Thyroid gland (tissue), 4 donors: ENCODE measurements around the gene RBM28. TPM values are rescaled to one million over a fixed set of nuclear protein-coding genes. Genes with fewer than 3 reads are reported as not detected.

Source experiments
- DNase-seq, 2 donors: peaks; one replicate each; pipeline ENCODE4 v3.0.0-alpha.2; 2019
- H3K27ac ChIP-seq, 3 donors: fragments of 200-600 bp; sonication (generic); 1 replicate in 2 of 3; 2 replicates in 1 of 3; pipeline ENCODE4 v1.5.1; 2016 to 2019; ENCODE audit warnings: mild to moderate bottlenecking in 1 of 3, moderate library complexity in 1 of 3
- H3K27me3 ChIP-seq: fragments of 200-600 bp; sonication (generic); one replicate; pipeline ENCODE4 v1.5.1; 2019
- H3K36me3 ChIP-seq, 2 donors: fragments of 200-600 bp; sonication (generic); one replicate each; pipeline ENCODE4 v1.5.1; 2016 to 2019
- H3K4me1 ChIP-seq, 2 donors: fragments of 200-600 bp; sonication (generic); one replicate each; pipeline ENCODE4 v1.5.1; 2017 to 2019
- H3K4me3 ChIP-seq, 3 donors: fragments of 200-600 bp; sonication (generic); replicated peaks in 1 of 3; 1 replicate in 2 of 3; 2 replicates in 1 of 3; pipeline ENCODE4 v1.5.1; 2016; ENCODE audit warnings: mild to moderate bottlenecking in 1 of 3
- H3K9me3 ChIP-seq: fragments of 200-600 bp; sonication (generic); one replicate; pipeline ENCODE4 v1.5.1; 2017
- POLR2A ChIP-seq, 2 donors: fragments of 450-650 bp; IDR thresholded peaks; one replicate each; pipeline ENCODE4 v1.6.1; 2017; ENCODE audit warnings: antibody characterized with exemption in 2 of 2, mild to moderate bottlenecking in 2 of 2, moderate library complexity in 1 of 2
- WGBS, 2 donors: methylation state at CpG; one replicate each; pipeline ENCODE4 v1.1.5; 2017; 5-methylcytosine and 5-hydroxymethylcytosine counted together
- intact Hi-C: fragments of 100-400 bp; cut with DNase I; formaldehyde crosslinking; loops from one replicate; pipeline ENCODE4 v1.15.1; 2023
- total RNA-seq, 4 donors: library from RNA; depleted of rRNA; stranded (reverse); fragments of >200 nt; gene quantifications; one replicate each; pipeline ENCODE4 v1.2.3, GENCODE V29; 2016
- TF ChIP-seq, protein P1 (sequence below), 6 experiments: fragments of 200-600 bp in 3 of 6; fragments of 450-650 bp in 3 of 6; sonication (generic) in 3 of 6; IDR thresholded peaks; one replicate each; pipeline ENCODE4 v1.5.1; 2016 to 2019; ENCODE audit warnings: antibody characterized with exemption in 6 of 6, mild to moderate bottlenecking in 2 of 6, inconsistent platforms in 1 of 6, moderate library complexity in 1 of 6

RBM28 gene, protein sequence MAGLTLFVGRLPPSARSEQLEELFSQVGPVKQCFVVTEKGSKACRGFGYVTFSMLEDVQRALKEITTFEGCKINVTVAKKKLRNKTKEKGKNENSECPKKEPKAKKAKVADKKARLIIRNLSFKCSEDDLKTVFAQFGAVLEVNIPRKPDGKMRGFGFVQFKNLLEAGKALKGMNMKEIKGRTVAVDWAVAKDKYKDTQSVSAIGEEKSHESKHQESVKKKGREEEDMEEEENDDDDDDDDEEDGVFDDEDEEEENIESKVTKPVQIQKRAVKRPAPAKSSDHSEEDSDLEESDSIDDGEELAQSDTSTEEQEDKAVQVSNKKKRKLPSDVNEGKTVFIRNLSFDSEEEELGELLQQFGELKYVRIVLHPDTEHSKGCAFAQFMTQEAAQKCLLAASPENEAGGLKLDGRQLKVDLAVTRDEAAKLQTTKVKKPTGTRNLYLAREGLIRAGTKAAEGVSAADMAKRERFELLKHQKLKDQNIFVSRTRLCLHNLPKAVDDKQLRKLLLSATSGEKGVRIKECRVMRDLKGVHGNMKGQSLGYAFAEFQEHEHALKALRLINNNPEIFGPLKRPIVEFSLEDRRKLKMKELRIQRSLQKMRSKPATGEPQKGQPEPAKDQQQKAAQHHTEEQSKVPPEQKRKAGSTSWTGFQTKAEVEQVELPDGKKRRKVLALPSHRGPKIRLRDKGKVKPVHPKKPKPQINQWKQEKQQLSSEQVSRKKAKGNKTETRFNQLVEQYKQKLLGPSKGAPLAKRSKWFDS
- 10 to 100 TPM; 19.1 to 36.9 (median 27.7) TPM for total RNA-seq

DNA sequence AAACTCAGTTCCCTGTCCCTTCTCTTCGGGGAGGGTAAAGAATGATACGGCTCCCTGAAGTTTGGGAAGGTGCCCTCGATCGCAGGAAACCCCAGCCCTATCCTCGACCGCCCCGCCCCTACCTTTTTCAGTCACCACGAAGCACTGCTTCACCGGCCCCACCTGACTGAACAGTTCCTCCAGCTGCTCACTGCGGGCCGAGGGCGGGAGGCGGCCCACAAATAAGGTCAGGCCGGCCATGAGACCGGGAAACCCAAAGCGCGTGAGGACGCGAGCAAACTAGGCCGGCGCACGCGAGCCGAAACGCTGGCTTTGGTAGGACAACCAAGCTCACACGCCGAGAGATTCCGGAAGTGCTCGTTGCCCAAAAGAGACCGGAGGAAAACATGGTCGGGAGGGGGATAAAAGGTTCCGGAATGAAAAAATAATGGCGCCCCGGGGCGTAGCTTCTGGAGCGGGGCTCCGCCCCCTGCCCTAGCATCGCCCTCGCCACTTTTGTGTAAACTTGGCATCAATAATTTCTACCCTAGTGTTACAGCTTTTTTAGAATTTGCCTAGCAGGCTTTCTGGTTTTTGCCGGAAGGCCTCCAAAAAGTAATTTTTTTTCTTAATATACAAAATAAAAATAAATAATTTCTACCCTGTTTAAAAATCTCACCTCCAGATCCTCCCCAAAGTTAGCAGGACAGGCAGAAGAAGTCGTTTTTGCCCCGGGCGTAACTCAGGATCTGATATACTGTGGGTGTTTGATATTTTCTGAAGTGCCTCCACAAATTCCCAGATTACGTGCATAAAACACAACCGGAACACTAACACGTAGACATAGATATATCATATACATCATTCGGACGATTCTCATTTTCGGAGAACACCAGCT, at the start of gene RBM28:
Gene RBM28 (minus strand): TSS at position 355 of the 877 bp plus-strand sequence. CDS start 115 bp downstream, at position 240.
- intact Hi-C loops, result no loop called here
- Histone ChIP-seq H3K4me1 (peaks cover 15 to 18% of the 10 kb centered on the region in 2 donors), H3K36me3 (peaks cover 3 to 4% of the 10 kb centered on the region in 2 donors), H3K9me3 (no peaks in the 10 kb centered on the region), H3K4me3 (peak within 1 kb of the TSS; percentile 24 to 87 (median 72)), H3K27ac (peak within 1 kb of the TSS in 2 of 3 donors; percentile 49 to 76), H3K27me3 (no peaks in the 10 kb centered on the region)
- peak; percentile 84 to 87 for DNase-seq
- 14% methylated on average over 46 to 49 of the region's 49 CpGs for WGBS, 2 donors
- TF ChIP-seq, protein P1, sequence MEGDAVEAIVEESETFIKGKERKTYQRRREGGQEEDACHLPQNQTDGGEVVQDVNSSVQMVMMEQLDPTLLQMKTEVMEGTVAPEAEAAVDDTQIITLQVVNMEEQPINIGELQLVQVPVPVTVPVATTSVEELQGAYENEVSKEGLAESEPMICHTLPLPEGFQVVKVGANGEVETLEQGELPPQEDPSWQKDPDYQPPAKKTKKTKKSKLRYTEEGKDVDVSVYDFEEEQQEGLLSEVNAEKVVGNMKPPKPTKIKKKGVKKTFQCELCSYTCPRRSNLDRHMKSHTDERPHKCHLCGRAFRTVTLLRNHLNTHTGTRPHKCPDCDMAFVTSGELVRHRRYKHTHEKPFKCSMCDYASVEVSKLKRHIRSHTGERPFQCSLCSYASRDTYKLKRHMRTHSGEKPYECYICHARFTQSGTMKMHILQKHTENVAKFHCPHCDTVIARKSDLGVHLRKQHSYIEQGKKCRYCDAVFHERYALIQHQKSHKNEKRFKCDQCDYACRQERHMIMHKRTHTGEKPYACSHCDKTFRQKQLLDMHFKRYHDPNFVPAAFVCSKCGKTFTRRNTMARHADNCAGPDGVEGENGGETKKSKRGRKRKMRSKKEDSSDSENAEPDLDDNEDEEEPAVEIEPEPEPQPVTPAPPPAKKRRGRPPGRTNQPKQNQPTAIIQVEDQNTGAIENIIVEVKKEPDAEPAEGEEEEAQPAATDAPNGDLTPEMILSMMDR (IDR thresholded peaks at IDR 0.05), result peak in 2 of 6 experiments; percentile 1 to 19
- peak in 1 of 2 donors; percentile 62 for TF ChIP-seq POLR2A (IDR thresholded peaks at IDR 0.05)

DNA sequence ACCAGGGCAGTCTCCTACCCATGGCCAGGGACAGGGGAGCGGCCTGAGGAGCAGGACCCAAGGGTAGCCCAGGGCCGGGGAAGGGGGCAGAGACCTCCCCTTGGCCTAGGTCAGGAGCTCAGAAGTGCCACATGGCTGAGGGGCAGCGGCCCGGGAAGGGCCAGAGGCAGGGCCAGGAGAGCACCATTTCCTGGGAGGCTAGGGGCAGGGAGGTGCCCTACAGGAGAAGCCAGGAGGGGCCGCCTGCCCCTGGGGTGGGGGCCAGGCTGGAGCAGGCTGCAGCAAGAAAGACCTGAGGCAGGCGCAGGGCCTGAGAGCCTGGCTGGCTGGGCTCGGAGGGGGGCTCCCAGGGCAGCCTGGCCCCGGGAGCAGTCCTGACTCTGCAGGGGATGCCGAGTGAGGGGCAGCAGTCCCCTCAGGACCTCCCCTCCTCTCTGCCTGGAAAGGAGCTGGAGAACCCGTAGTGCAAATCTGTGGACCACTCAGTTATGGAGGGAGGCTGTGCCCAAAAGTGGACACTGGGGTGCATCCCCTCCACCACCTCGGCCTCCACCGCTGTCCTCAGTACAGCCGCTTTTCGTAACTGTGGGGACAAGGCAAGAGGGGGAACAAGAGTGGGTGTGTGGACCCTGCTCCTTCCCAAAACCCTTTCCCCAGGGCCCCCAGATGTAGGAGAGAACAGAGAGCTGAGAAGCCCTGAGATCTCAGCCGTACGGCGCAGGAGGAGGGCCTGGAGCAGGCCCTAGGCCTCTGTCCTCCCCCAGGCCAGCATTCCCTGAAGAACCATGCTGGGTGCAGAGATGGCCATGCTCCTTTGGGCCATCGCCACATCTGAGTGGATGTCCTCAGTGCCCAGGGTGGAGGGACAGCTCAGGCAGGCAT, 49.0 kb upstream of the RBM28 start:
- 89 to 95% methylated on average over 14 to 16 of the region's 18 CpGs for WGBS, 2 donors
- H3K4me3 ChIP-seq, result no peak overlapping the region
- intact Hi-C loops, result no loop called here
- TF ChIP-seq, protein P1 (IDR thresholded peaks at IDR 0.05), result no peak
- TF ChIP-seq POLR2A (IDR thresholded peaks at IDR 0.05), result no peak
- H3K4me1 ChIP-seq, result no peaks in the 10 kb centered on the region
- DNase-seq, result no peak
- H3K36me3 ChIP-seq, result peaks cover 14 to 22% of the 10 kb centered on the region in 2 donors
- no peak overlapping the region for H3K27ac ChIP-seq
- no peaks in the 10 kb centered on the region for H3K27me3 ChIP-seq
- no peaks in the 10 kb centered on the region for H3K9me3 ChIP-seq

DNA sequence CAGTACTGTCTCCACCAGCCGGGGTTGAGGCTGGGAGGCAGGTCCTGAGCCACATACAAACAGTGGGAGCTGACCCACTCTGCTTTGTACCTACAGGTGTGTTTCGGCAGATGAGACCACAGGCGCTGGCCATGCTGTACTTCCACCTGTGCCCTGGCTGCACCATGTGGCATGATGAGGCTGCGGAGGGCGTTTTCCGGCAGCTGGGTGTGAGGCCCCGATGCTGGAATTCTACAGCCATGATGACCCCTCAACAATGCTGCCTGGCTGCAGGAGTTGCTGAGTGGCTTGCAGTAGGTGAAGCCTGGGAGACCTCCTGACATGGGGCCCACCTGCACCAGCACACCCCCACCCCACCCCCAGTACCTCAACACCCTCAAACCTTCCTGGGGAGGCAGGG, 48.1 kb upstream of the RBM28 start:
- Histone ChIP-seq H3K27me3 (no peaks in the 10 kb centered on the region), H3K27ac (no peak overlapping the region), H3K4me3 (no peak overlapping the region), H3K9me3 (no peaks in the 10 kb centered on the region), H3K36me3 (peaks cover 8 to 20% of the 10 kb centered on the region in 2 donors), H3K4me1 (no peaks in the 10 kb centered on the region)
- TF ChIP-seq POLR2A (IDR thresholded peaks at IDR 0.05), result no peak
- TF ChIP-seq, protein P1 (IDR thresholded peaks at IDR 0.05), result no peak
- intact Hi-C loops, result no loop called here
- WGBS, 2 donors, result 95% methylated on average over 4 to 7 of the region's 7 CpGs
- DNase-seq, result no peak

DNA sequence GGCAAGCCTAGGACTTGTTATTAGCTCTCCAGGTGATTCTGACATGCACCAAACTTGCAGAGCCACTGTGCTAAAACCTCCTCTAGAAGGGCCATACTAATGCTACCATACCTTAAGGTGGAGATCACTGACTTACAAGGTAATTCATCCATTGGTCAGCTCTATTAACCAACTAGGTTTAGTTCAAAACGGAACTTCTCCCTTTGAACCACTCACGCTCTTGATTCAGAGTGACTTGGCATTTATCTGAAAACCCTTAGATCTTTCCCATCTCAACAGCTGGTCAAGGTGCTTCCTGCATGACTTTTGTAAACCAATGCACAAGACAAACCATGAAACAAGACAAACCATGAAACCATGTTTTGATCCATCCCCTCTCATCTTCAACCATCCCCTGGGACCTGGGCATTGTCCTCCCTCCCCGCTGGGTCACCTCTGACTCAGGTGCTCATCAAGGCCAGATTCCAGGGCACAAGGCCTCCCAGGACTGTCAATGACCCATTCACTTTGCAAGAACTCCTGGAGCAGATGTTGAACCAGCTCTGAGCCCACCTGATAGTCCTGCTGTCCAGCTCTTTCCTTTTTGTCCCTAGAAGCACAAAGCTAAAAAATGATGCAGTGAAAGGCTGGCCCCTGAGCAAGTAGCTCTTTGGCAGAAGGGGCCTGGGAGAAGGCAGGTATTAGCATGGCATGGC, 47.3 kb upstream of the RBM28 start:
- Histone ChIP-seq H3K9me3 (no peaks in the 10 kb centered on the region), H3K36me3 (peaks cover under 1 to 16% of the 10 kb centered on the region in 2 donors), H3K27me3 (no peaks in the 10 kb centered on the region), H3K4me1 (no peaks in the 10 kb centered on the region), H3K4me3 (no peak overlapping the region), H3K27ac (no peak overlapping the region)
- TF ChIP-seq, protein P1 (IDR thresholded peaks at IDR 0.05), result no peak
- TF ChIP-seq POLR2A (IDR thresholded peaks at IDR 0.05), result no peak
- DNase-seq, result no peak
- intact Hi-C loops, result no loop called here
- 82 to 83% methylated on average over 3 of the region's 3 CpGs for WGBS, 2 donors
